Lung (tissue), 12 donors: Measurements from ENCODE around the gene NET1. TPM values are rescaled to one million over a fixed set of nuclear protein-coding genes. Genes with fewer than 3 reads are reported as not detected.
A peak's percentile ranks its signal among the peaks of the same experiment; 100 is the strongest.

Source experiments
- ATAC-seq: fragments of 200-7000 bp; cut with Tn5 transposase; one replicate; pipeline ENCODE4 v1.9.1; 2020; ENCODE audit warnings: moderate number of reproducible peaks; ENCODE audit not compliant: insufficient read depth, low FRiP score
- DNase-seq, 3 donors: peaks; one replicate each; pipeline ENCODE4 v3.0.0-alpha.2; 2013 to 2017
- H3K27ac ChIP-seq, 2 donors: one replicate each; pipeline ENCODE4 v1.5.1; 2013; ENCODE audit warnings: mild to moderate bottlenecking in 2 of 2, moderate library complexity in 2 of 2, control low read depth in 1 of 2, inconsistent platforms in 1 of 2, low read depth in 1 of 2, low read length in 1 of 2
- H3K27me3 ChIP-seq, 3 donors: one replicate each; pipeline ENCODE4 v1.5.1; 2013; ENCODE audit warnings: low read length in 2 of 3; ENCODE audit not compliant: control insufficient read depth in 3 of 3, insufficient read depth in 3 of 3
- H3K36me3 ChIP-seq, 4 donors: one replicate each; pipeline ENCODE4 v1.5.1; 2013; ENCODE audit warnings: low read length in 4 of 4, mild to moderate bottlenecking in 1 of 4, moderate library complexity in 1 of 4; ENCODE audit not compliant: control insufficient read depth in 4 of 4, insufficient read depth in 4 of 4
- H3K4me1 ChIP-seq, 5 donors: one replicate each; pipeline ENCODE4 v1.5.1; 2013; ENCODE audit warnings: low read length in 5 of 5, mild to moderate bottlenecking in 2 of 5, moderate library complexity in 1 of 5; ENCODE audit not compliant: control insufficient read depth in 5 of 5, insufficient read depth in 5 of 5
- H3K4me3 ChIP-seq: one replicate; pipeline ENCODE4 v1.5.1; 2013; ENCODE audit warnings: mild to moderate bottlenecking, control low read depth, moderate library complexity
- H3K9ac ChIP-seq, 2 donors: one replicate each; pipeline ENCODE4 v1.5.1; 2013; ENCODE audit warnings: low read length in 2 of 2, control low read depth in 1 of 2; ENCODE audit not compliant: insufficient read depth in 1 of 2
- H3K9me3 ChIP-seq, 4 donors: one replicate each; pipeline ENCODE4 v1.5.1; 2013; ENCODE audit warnings: low read length in 3 of 4, mild to moderate bottlenecking in 1 of 4, moderate library complexity in 1 of 4; ENCODE audit not compliant: control insufficient read depth in 4 of 4, insufficient read depth in 3 of 4
- CTCF ChIP-seq: IDR thresholded peaks from 2 replicates; pipeline ENCODE4 v1.5.1; 2012; ENCODE audit warnings: mild to moderate bottlenecking; ENCODE audit errors: control extremely low read depth, extremely low read depth
- WGBS, 2 donors: extraction: QIAGEN DNeasy Blood & Tissue Kit; methylation state at CpG; one replicate each; pipeline ENCODE4 v1.1.7; 2013; 5-methylcytosine and 5-hydroxymethylcytosine counted together
- polyA plus RNA-seq, 2 donors: library from polyadenylated mRNA; stranded (reverse); fragments of 200-250 nt; gene quantifications; one replicate each; pipeline ENCODE4 v1.2.1, GENCODE V29; 2013
- total RNA-seq, 2 donors: library from RNA; depleted of rRNA in 1 of 2; stranded (reverse); fragments of >200 nt in 1 of 2; gene quantifications; one replicate each; pipeline ENCODE4 v1.2.1, GENCODE V29; 2014 to 2021
- donor health status: control.
- donor health status: control.
- donor health status: Bipolar disorder and iron deficiency.
- donor health status: healthy.
- donor health status: DM: yes; HTN: yes; CAD: no.

NET1 gene
- total and polyA plus RNA-seq, 4 donors, result 17.4 to 98.7 (median 35.9) TPM

DNA sequence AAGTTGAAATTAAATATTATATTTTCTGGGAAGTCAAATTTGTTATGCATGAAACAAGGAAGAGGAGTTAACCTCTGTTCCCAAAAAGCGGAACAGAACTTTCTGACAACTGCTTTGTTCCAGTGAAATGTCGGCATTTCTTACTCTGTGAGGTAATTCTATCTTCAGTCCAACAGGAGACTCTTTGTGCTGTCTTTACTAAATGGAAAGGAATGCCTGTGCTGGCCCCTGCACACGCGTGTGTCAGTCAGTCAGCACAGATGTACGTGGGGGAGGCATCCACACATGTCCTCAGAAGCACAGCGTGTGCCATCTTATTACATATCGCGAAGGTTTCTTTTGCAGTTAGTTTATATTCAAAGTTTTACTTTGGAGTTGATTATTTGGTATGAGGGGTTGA lies 37.5 kb downstream of the NET1 start:
- 42 to 61% methylated on average over 8 of the region's 8 CpGs for WGBS, 2 donors
- peaks cover 0 to 10% (median 2%) of the 10 kb centered on the region in 5 donors for H3K4me1 ChIP-seq
- H3K27ac ChIP-seq, result peak overlapping the region in 1 of 2 donors; percentile 67
- DNase-seq (peak; percentile 55 to 63 (median 58)), ATAC-seq (no peak)
- H3K9me3 ChIP-seq, result no peaks in the 10 kb centered on the region
- no peak for TF ChIP-seq CTCF
- H3K4me3 ChIP-seq, result peak overlapping the region; percentile 27
- H3K27me3 ChIP-seq, result no peaks in the 10 kb centered on the region
- peak overlapping the region in 1 of 2 donors; percentile 69 for H3K9ac ChIP-seq
- peaks cover 6 to 13% (median 9%) of the 10 kb centered on the region in 4 donors for H3K36me3 ChIP-seq

DNA sequence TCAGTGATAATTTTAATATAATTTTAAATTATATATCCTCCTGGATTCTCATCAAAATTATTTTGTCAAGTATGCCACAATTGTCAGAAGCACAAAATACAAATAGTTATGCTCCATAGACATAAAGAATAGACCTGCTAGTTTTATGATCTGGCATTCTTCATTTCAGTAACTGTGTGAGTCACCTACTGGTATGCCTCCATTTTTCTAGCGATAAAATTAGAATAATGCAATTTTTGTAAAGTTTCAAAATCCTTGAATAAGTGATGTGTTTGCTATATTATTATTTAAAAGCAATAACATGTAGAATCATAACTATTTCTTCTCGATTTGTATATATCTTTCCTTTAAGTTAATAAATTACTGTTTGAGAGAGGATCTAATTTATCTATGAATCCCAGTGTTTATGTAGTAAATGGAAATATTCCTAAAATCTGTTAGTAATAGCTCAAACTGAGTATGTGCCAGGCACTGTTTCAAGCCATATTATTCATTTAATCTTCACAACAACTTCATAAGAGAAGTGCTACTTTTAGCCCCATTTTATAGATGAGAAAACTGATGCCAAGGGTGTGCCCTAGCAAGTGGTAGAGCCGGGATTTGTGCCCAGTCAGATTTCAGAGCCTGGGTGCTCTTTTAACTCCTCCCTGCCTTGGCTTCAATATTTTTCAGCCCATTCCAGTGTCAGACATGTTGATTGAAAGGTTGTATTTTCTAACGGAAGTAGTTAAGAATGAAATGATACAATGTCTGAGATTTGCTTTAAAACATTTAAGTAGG lies 38.4 kb downstream of the NET1 start:
- no peak for DNase-seq

DNA sequence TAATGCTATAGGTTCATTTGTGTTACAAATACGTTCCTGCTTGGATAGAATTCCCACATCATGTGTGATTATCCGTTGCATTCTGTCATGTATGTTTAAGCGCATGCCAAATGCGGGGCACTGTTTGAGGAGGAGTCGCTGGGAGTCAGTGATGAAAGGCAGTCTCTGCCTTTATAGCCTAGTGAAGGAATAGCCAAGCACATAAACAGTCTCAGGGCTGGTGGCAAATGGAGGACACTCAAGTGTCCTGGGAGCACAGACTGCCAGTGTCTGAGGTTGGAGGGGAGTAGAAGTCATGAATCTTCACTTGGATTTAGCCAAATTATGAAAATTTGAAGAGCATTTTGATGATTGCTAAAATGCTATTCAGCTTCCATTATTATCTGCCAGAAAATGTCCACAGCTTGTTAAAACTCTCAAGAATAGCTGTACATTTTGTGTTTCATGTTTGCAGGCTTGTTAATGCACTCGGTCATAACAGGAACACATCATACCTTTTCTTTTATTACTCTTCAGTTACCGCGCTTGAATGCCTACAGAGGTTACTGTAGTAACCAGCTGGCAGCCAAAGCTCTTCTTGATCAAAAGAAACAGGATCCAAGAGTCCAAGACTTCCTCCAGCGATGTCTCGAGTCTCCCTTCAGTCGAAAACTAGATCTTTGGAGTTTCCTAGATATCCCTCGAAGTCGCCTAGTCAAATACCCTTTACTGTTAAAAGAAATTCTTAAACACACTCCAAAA lies 41.6 kb downstream of the NET1 start:
- Histone ChIP-seq H3K27me3 (no peaks in the 10 kb centered on the region), H3K36me3 (peaks cover 10 to 21% (median 14%) of the 10 kb centered on the region in 4 donors), H3K27ac (no peak overlapping the region), H3K9me3 (no peaks in the 10 kb centered on the region), H3K9ac (no peak overlapping the region), H3K4me1 (peaks cover 0 to 6% (median 0%) of the 10 kb centered on the region in 5 donors), H3K4me3 (no peak overlapping the region)
- ATAC-seq (no peak), DNase-seq (no peak)
- 87 to 93% methylated on average over 13 of the region's 13 CpGs for WGBS, 2 donors
- TF ChIP-seq CTCF, result no peak

More for the DNA sequence above, 38.4 kb downstream of the NET1 start:
- no peak for ATAC-seq
- Histone ChIP-seq H3K36me3 (peaks cover 6 to 16% (median 11%) of the 10 kb centered on the region in 4 donors), H3K9ac (no peak overlapping the region), H3K4me3 (no peak overlapping the region), H3K4me1 (peaks cover 0 to 10% (median 2%) of the 10 kb centered on the region in 5 donors), H3K27ac (no peak overlapping the region), H3K27me3 (no peaks in the 10 kb centered on the region), H3K9me3 (no peaks in the 10 kb centered on the region)
- 79 to 89% methylated on average over 4 of the region's 4 CpGs for WGBS, 2 donors
- TF ChIP-seq CTCF, result no peak
